CD4-positive, alpha-beta T cell treated with Interleukin-15 for 4 hours (primary cell): ENCODE data around the gene EDRF1.
"Not testable (repeated sequence)": the region's sequence is repeated elsewhere in the genome, so short reads cannot be mapped to it uniquely, and the experiment has no call there.

ENCODE experiments used
- DNase-seq: peaks from one replicate; pipeline ENCODE4 v3.0.0-alpha.2; 2020; ENCODE audit warnings: low spot score

EDRF1 gene

DNA sequence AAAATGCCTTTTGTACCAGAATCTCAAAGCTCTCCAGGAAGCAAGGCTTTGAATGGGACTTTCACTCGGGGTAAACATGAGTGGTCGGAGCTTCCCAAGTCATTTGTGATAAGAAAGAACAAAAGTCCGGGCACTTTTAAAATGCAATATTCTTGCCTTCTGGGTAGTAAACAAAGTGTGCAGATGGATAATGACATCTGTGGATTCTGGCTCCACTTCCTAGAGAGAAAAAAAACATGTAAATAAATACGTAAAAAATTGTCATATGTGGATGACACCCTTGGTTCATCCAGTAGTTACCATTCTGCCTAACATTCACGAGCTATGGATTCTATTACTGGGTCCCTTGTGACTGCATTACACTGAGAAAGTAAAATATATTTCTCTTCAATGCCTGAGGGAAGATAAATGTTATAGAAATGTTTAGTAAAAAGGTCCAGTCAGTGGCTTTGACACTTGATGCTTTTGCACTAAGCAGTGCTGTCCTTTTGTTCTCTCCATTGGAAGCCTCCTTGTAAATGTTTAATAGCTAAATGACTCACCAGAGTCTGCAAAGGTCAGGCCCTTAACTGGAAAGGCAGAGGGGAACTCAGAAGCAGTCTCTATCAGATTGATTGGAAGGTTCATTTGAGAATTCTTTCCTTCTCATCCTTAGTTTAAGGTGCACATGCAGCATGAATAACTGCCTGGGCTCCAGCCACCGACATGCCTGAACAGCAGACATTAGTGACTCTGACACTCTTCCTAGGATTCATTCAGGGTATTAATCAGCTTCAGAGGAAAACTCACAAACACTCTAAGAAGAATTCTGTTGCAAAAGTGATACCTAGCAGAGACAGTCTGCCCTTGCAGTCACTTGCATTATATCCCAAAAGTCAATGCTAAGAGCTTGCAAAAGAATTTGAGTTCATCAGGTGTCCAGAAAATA lies 11.7 kb upstream of the EDRF1 start:
- DNase-seq, result no peak

DNA sequence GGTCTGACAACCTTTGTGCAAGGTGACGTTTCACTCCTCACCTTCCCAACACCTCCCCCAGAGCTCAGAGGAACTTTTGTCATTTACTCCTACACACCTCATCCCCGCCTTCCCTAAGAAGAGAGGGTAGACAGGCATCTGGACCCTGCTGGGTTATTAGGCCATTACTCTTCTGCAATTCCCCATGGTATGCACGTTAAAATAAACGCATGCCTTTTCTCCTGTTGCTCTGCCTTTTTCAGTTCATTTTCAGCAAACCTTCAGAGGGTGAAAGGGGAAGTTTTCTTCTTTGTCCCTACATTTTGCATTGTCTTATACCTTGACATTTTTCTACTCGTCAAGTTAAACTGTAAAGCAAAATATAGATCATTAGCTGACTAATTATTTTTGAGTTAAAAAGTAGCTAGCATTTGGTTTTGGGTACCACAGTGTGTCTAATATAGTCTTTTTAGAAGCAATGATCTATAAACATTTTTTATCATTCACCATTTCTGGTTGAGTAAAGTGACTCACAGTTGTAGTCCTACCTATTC lies 10.5 kb upstream of the EDRF1 start:
- no peak for DNase-seq

DNA sequence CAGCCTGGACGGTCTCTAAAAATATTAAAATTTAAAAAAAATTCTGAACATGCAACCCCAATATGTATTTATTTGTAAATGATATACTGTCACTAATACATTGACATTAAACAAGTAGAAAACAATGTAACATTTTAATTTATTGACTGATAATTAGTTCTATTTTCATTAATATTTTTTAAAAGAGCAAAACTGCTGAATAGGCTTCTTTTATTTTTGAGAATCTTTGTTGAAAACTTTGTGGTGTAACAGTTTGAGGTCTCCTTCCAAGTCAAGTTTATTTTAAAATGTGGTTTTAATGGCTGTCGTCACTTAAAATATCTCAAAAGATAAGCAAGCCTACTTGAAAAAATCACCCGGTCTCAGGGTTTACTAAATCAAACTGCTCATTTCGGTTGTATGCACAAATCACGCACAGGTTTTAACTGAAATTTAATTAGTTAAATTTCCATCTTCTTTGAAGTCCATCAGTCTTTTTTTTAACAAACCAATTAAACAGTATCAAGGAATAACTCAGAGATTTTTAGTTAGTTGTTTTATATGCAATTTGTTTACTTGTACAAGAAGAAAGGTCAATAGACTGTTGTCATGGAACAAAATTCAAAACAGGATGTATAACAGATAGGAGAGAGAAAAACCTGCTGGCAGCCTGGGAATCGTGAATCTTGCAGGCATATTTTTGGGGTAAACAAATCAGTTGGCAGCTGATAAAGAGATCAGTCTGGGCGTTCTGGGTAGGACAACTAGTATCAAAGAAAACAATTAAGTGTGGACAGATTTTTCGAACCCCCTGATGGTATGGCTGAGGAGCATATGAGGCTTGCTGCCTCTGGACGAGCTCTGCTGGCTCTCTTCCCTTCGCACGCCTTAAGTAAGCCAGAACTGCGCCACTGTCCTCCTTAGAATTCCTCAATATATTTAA lies 9.7 kb upstream of the EDRF1 start:
- DNase-seq, result no peak

DNA sequence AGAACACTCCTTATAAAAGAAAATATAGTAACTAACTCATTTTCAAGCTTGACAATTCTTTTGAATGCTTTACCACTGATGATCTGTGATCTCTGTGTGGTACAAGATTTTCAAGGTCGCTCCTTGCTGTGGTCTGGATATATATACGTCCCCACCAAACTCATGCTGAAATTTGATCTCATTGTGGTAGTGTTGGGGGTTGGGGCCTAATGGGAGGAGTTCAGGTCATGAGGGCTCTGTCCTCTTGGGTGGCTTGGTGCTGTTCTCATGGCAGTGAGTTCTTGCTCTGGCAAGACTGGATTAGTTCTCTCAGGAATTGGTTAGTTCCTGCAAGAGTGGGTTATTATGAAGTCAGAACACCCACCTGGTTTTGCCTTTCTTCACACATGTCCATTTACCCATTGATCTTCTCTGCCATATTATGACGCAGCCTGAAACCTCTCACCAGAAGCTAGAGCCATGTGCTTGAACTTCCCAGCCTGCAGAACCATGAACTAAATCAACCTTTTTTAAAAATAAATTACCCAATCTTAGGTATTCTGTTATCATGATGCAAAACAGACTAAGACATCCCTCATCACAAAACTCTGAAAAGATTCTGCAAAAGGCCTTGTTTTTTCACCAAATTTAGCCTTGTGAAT lies 8.3 kb upstream of the EDRF1 start:
- no peak for DNase-seq

DNA sequence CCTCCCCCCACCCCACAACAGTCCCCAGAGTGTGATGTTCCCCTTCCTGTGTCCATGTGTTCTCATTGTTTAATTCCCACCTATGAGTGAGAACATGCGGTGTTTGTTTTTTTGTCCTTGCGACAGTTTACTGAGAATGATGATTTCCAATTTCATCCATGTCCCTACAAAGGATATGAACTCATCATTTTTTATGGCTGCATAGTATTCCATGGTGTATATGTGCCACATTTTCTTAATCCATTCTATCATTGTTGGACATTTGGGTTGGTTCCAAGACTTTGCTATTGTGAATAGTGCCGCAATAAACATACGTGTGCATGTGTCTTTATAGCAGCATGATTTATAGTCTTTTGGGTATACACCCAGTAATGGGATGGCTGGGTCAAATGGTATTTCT lies 4.8 kb upstream of the EDRF1 start:
- DNase-seq, result not testable (repeated sequence)

DNA sequence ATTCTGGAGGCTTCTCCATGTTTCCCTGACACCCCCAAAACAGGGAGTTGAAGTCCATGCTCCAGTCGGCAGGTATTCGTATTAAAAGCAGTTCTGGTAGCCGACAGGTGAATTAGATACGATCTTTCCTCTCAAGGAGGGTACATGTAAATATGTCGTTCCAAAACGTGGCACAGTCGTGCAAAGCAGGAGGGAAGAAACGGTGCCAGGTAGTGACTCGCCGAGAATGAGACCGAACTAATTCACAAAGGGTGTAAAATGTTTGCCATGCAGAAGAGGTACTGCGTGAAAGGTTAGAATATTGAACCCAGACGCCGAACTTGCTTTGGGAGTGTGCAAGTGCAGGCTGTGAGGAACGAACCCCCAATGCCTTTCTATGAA lies 483 bp downstream of the EDRF1 start:
- no peak for DNase-seq

DNA sequence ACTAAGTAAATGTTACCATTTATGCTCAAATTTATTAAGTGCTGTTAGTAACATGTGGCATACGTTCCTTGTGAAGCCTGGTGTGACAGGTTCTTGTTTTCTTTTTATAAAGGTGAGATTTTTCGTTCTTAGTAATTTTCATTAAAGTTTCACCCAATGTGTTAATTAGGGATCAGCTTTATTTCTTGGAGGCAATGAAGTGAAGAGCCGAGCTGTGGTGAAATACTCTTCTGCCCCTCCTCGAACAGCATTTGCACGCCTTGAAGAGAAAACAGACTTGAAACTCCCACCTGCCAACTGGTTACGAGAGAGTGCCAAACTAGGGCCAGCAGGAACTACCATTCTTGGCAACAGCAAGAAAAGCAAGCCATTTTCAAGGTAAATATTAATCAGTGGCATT lies 1.5 kb downstream of the EDRF1 start:
- DNase-seq, result no peak

DNA sequence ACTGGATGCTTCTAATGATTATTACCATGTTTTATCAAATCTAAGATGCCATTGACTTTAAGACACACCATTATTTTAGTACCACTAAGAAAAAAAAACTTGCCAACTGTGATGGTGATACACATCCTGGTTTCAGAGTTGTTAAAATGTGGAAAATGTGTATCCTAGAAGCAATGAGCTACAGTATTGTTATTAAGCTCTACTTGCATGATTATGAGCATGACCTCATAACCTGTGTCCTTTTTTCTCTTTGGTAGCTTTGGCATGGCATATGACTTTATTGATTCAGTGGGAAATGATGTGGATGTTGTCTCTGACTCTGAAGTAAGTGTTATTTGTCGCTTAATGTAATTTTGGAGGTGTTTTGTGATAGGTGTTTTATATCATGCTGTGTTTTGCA lies 3.3 kb downstream of the EDRF1 start:
- no peak for DNase-seq

DNA sequence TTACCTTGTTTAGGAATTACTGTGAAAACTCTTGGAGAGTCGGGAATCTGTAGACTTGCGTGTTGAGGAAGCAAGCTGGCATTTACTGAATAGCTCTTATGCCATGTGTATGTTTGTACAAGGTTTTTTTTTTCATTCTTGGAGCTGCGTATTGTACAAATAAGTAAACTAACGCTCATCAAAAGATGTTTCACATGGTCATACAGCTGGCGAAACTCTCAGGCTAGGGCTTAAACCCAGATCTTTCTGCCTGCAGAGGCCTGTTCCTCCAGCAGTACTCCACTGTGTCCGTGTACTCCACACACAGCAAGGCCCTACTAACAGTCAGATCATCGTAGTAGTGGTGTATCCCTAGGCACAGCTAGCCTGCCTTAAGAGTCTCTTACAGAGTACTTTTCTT lies 7.4 kb downstream of the EDRF1 start:
- DNase-seq, result no peak

DNA sequence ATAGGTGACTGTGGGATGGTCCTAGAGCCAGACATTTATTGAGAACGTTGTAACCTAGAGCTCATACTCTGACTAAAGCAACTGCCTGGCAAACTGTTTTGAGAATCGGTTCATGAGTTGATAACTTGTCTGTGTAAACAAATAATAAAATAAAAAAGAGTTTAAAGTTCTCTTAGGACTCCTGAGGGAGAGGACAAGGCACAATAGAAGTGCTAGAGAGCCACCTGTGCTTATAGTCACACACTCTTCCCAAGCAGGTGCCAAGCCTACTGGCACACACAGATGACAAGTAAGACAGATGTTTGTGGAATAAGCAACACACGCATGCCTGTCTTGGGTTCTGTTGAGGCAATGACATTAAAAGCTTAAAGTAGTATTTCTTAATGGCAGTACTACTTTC lies 7.9 kb downstream of the EDRF1 start:
- no peak for DNase-seq

DNA sequence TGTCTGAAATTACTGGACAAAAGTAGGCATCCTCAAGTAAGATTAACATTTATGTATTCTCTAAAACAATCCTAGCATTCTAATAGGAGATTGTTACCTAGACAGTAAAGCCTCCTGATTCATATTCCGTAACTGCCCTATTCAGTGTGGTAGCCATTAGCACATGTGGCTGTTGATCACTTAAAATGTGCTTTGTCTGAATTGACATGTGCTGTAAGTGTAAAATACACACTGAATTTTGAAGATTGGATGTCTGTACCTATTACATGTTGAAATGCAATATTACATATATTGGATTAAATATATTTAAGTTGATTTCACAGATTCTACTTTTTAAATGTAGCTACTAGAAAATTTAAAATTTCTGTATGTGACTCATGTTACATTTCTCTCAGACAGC lies 14.6 kb downstream of the EDRF1 start:
- DNase-seq, result no peak

DNA sequence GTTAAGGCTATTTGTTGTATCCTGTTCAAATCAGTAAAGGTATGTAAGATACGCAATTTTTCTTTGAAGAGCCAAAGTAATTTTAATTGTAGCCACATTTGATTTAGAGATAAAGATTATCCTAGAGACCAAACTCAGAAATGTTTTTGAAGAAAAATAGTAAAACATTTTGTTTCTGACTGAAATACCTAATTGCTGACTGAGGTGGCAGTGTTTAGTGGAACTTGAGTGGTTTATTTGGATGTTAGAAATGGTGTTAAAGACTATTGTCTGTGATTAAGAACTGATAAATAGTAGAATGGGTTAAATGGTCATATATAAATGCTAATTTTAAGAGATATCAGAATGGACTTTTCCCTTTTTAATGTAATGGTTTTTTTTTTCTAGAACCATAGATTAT lies 15.3 kb downstream of the EDRF1 start:
- no peak for DNase-seq

DNA sequence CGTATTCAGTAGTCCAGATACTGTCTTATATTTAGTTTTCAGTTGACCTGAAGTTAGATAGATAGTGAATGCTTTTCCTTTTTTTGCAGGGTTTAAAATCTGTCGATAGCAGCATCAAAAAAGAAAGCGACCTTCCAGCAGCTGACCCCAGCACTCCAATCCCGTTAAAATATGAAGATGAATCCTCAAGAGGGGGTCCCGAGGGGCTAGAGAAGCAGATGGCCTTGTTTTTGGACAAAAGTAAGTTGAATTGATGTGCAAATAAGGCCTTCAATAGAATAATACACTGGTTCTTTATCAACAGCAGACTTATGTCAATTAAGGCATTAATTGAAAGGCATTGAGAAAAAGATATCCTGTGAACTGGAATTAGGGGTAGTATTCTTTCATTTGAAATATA lies 18.7 kb downstream of the EDRF1 start:
- no peak for DNase-seq

DNA sequence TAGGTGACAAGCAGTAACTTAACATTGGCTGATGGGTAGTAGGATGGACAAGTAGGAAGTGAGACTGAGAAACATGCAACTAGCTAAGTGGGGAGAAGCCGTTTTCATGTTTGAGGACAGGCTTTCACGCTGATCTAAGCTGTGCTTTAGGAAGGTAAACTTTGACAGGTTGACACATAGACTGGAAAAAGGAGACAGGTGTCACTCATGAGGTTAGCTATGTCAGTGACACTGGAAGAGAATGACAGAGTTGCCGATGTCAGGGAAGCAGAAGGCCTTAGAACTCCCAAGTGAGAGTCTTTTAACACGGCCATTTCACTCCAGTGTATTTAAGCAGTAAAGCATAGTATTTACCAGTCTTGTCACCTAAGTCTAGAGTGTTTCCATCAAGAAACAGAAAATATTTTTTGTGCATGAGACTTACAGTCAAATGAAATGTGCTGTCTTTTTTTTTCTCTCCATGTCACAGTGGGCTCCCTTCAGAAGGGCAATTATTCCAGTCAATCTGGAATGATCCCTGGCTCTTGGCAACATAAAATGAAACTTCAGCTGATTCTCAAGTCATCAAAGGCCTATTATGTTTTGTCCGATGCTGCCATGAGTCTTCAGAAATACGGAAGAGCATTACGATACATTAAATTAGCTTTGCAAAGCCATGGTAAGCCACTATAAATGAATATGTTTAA lies 20.6 kb downstream of the EDRF1 start:
- no peak for DNase-seq

DNA sequence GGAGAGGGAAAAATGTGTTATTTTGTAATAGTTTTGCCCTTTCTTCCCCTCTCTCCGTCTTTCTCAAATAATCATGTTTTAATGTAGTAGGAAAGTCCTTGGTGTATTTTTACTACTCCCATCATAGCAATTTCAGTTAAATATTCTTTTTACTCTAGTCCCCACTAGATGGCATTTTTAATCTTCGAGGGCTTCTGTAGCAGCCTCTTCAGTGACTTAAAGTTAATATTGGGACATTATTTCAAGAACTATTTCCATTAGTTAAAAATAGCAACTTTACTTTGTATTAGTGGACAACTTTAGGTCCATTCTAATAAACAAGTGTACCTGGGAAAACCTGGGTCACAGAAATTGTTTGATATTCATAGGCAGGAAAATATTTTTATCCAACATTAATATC lies 23.0 kb downstream of the EDRF1 start:
- no peak for DNase-seq

DNA sequence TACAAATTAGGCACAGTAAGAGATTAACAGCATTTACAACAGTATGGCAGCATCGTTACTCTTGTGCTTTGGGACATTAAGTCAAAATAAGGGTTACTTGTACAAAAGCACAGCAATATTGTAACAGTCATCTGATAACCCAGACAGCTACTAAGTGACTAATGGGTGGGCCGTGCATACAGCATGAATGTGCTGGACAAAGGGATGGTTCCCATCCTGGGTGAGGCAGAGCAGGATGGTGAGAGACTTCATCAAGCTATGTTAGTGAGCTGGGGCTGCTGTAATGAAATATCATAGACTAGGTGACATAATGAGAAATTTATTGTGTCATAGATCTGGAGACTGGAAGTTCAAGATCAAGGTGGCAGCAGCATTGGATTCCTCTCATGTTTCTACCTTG lies 25.4 kb downstream of the EDRF1 start:
- no peak for DNase-seq

DNA sequence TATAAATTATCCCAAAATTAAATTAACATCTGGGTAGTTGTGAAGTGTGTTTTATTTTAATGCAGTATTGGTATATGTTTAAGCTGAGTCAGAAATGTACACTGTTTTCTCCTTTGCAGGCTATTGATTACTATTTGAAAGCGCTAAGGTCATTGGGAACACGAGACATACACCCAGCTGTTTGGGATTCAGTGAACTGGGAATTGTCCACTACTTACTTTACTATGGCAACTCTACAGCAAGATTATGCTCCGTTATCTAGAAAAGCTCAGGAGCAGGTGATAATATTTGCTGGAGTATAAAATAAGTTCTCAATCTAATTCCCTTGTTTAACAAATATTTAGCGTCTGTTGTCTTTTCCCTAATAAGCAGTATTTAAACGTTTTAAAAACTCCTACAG lies 27.9 kb downstream of the EDRF1 start:
- no peak for DNase-seq

DNA sequence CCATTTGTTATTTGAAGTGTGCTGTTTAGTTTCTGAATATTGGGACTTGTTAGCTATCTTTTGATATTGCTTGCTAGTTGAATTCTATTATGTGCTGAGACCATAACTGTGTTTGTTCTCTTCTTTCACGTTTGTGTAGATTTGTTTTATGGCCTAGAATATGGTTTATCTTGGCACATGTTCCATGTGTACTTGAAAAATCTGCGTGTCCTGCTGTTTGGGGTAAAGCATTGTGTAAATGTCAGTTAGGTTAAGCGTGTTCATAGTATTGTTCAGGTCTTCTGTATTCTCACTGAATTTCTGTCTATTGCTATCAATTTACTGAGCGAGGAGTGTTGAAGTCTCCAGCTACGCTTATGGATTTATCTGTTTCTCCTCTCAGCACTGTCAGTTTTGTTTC lies 36.7 kb downstream of the EDRF1 start:
- no peak for DNase-seq

DNA sequence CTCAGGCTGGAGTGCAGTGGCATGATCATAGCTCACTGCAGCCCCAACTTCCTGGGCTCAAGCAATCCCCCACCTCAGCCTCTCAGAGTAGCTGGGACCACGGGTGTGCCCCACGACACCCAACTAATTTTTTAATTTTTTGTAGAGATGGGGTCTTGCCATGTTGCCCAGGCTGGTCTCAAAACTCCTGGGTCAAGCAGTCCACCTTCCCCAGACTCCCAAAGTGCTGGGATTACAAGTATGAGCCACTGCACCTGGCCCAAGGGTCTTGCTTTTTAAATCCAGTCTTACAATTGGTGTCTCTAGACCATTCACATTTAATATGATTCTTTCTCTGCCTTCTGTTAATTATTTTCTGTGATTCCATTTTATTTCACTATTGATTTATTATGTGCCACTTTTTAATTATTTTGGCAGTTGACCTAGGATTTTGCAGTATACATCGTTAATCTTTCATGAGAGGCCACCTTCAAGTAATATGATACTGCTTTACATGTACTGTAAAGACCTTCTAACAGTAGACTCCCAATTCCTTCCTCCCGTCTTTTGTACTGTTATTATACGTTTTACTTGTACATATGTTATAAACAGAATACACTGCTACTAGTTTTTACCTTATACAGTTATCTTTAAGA lies 37.5 kb downstream of the EDRF1 start:
- no peak for DNase-seq

DNA sequence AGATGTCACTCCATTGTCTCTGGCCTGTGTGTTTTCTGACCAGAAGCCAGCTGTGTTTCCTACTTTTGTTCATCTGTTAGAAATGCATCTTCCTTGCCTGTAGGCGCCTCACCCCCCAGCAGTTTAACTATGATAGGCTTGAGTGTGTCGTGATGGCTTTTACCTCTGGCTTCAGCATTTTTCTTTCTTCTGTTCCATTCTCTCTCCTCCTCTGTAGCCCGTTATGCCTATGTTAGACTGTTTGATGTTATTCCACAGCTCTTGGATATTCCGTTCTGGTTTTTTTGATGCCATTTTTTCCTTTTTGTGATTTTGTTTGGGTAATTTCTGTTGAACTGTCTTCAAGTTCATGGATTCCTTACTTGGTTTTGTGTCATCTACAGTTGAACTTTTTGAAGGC lies 38.2 kb downstream of the EDRF1 start:
- no peak for DNase-seq

DNA sequence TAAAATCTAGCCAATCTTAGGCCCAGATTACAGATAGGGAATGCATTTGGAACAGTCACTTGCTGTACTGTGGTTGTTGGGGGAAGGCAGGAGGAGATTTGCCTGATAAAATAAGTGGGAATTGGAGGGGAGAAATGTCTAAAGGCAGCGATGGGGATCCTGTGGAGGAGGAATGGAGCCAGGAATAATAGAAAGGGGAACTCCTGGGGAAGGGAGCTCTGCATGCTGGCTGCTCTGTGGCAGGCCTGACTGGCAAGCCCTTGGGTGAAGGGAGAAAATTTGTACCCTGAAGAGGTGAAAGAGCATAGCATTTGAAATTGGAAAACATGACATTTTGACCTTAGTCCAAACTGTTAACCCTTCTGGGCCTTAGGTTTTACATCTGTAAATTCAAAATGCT lies 42.5 kb downstream of the EDRF1 start:
- DNase-seq, result no peak
